K562 (cell line): Measurements from ENCODE around the gene NCAPD2. TPM values are rescaled to one million over a fixed set of nuclear protein-coding genes. Genes with fewer than 3 reads are reported as not detected.
A peak's percentile ranks its signal among the peaks of the same experiment; 100 is the strongest.

Source experiments
- ATAC-seq: fragments of 200-7000 bp; cut with Tn5 transposase; 3 replicates; pipeline ENCODE4 v1.9.1; 2020; ENCODE audit warnings: moderate library complexity
- BruUV-seq: library from RNA; stranded (reverse); fragments of 400-500 nt; replicated peaks from 2 replicates; lab custom pipeline; 2021; lab: Mats Ljungman, UMichigan
- CTCF ChIA-PET: fragments of 300-600 bp; formaldehyde crosslinking; extraction: SDS; loops from one replicate; lab custom pipeline; 2021; ENCODE audit warnings: low intra/inter-chr PET ratio; lab: Yijun Ruan, JAX
- POLR2A ChIA-PET: fragments of 300-600, 350-650 bp; sonication (Branson Sonifier 250); formaldehyde crosslinking; extraction: SDS; loops from one replicate; lab custom pipeline; 2021; ENCODE audit warnings: antibody characterized with exemption, inconsistent platforms; lab: Yijun Ruan, JAX
- DNase-seq, 4 experiments: peaks; one replicate each; pipeline versions ENCODE4 v3.0.0 to v3.0.0-alpha.2; 2011 to 2018; ENCODE audit warnings: low spot score in 3 of 4, mixed read lengths in 3 of 4; ENCODE audit errors: extremely low read depth in 1 of 4
- FAIRE-seq: peaks from 2 replicates; lab custom pipeline; 2011; peaks lifted over from hg19 to GRCh38; lab: Jason Lieb, UNC
- H2AFZ ChIP-seq: 2 replicates; pipeline ENCODE4 v1.6.0; 2011; ENCODE audit warnings: low read depth, low read length, control low read depth, inconsistent platforms
- H3K27ac ChIP-seq: fragments of 200-600 bp; 3 replicates; pipeline ENCODE4 v1.8.0; 2011; ENCODE audit warnings: low read depth, mild to moderate bottlenecking, control low read depth, inconsistent platforms, low read length, moderate library complexity, mixed read lengths; ENCODE audit errors: extremely low read depth
- H3K27me3 ChIP-seq, 2 experiments: fragments of 300-600 bp in 1 of 2; 2 replicates in 1 of 2; 3 replicates in 1 of 2; pipeline versions ENCODE4 v1.6.0 to v1.8.0; 2011; ENCODE audit warnings: inconsistent platforms in 2 of 2, low read length in 2 of 2, mild to moderate bottlenecking in 1 of 2, mixed read lengths in 1 of 2, moderate library complexity in 1 of 2; ENCODE audit not compliant: control insufficient read depth in 2 of 2, insufficient read depth in 2 of 2
- H3K36me3 ChIP-seq: fragments of 300-600 bp; 3 replicates; pipeline ENCODE4 v1.8.0; 2011; ENCODE audit warnings: mild to moderate bottlenecking, low read length, inconsistent platforms; ENCODE audit not compliant: control insufficient read depth, insufficient read depth
- H3K4me1 ChIP-seq, 2 experiments: fragments of 200-600 bp in 1 of 2; replicated peaks in 1 of 2; 2 replicates in 1 of 2; 3 replicates in 1 of 2; pipeline versions ENCODE4 v1.5.1 to v1.8.0; 2011; ENCODE audit warnings: inconsistent platforms in 2 of 2, low read length in 2 of 2, mild to moderate bottlenecking in 1 of 2, mixed read lengths in 1 of 2, moderate library complexity in 1 of 2; ENCODE audit not compliant: control insufficient read depth in 2 of 2, insufficient read depth in 2 of 2
- H3K4me2 ChIP-seq: 2 replicates; pipeline ENCODE4 v1.6.1; 2011; ENCODE audit warnings: low read length, control low read depth, inconsistent platforms, mixed read lengths; ENCODE audit not compliant: insufficient read depth
- H3K4me3 ChIP-seq: fragments of 200-600 bp; sonication (generic), shearing (Covaris generic); 2 replicates; pipeline ENCODE4 v1.5.1; 2016; ENCODE audit warnings: control low read depth, inconsistent platforms
- H3K79me2 ChIP-seq: fragments of 200-600 bp; 3 replicates; pipeline ENCODE4 v1.8.0; 2011; ENCODE audit warnings: low read length, inconsistent platforms; ENCODE audit not compliant: control insufficient read depth, insufficient read depth
- H3K9ac ChIP-seq, 2 experiments: 2 replicates each; pipeline versions ENCODE4 v1.6.0 to v1.6.1; 2011; ENCODE audit warnings: low read depth in 2 of 2, low read length in 2 of 2, control low read depth in 1 of 2, inconsistent platforms in 1 of 2, mild to moderate bottlenecking in 1 of 2, mixed read lengths in 1 of 2; ENCODE audit not compliant: insufficient read depth in 1 of 2
- H3K9me1 ChIP-seq: one replicate; pipeline ENCODE4 v1.6.0; 2011; ENCODE audit warnings: inconsistent platforms, mild to moderate bottlenecking, low read length, moderate library complexity; ENCODE audit not compliant: control insufficient read depth, insufficient read depth
- H3K9me3 ChIP-seq: replicated peaks from 2 replicates; pipeline ENCODE4 v1.5.1; 2011; ENCODE audit warnings: low read depth, low read length, inconsistent platforms; ENCODE audit not compliant: control insufficient read depth, insufficient read depth
- H4K20me1 ChIP-seq: replicated peaks from 2 replicates; pipeline ENCODE4 v1.6.1; 2011; ENCODE audit warnings: low read length, inconsistent platforms, mixed read lengths; ENCODE audit not compliant: control insufficient read depth, insufficient read depth
- CBFA2T3 ChIP-seq: fragments of 450-650 bp; IDR thresholded peaks from 2 replicates; pipeline ENCODE4 v1.6.1; 2017
- EGR1 ChIP-seq: fragments of 450-650 bp; conservative IDR thresholded peaks from 2 replicates; pipeline ENCODE4 v1.6.1; 2017; ENCODE audit warnings: mild to moderate bottlenecking
- PCBP2 ChIP-seq: fragments of 200-400 bp; formaldehyde crosslinking; IDR thresholded peaks from 2 replicates; pipeline ENCODE4 v1.6.1; 2018; ENCODE audit warnings: low read length, low read depth, mild to moderate bottlenecking, moderate library complexity; ENCODE audit not compliant: poor library complexity, severe bottlenecking
- PRPF4 ChIP-seq: fragments of 200-400 bp; formaldehyde crosslinking; IDR thresholded peaks from one replicate; pipeline ENCODE4 v1.6.1; 2017; ENCODE audit warnings: low read length, low read depth, mild to moderate bottlenecking; ENCODE audit not compliant: insufficient read depth, poor library complexity, severe bottlenecking
- RCOR1 ChIP-seq, 2 experiments: IDR thresholded peaks; 2 replicates each; pipeline ENCODE4 v1.6.1; 2012; ENCODE audit warnings: low read depth in 2 of 2, low read length in 2 of 2, borderline replicate concordance in 1 of 2, improper control_type of control experiment in 1 of 2
- TAF9B ChIP-seq: fragments of 450-650 bp; IDR thresholded peaks from 2 replicates; pipeline ENCODE4 v1.6.1; 2018; ENCODE audit warnings: mild to moderate bottlenecking; ENCODE audit not compliant: partially characterized antibody
- TCF7L2 ChIP-seq: fragments of 150-350 bp; IDR thresholded peaks from 2 replicates; pipeline ENCODE4 v1.6.1; 2016; ENCODE audit warnings: low read depth, mild to moderate bottlenecking, low read length, moderate library complexity
- YY1 ChIP-seq, 3 experiments: IDR thresholded peaks; 2 replicates each; pipeline ENCODE4 v1.6.1; 2011; ENCODE audit warnings: low read length in 2 of 3, mild to moderate bottlenecking in 2 of 3, moderate library complexity in 2 of 3, borderline replicate concordance in 1 of 3, control low read depth in 1 of 3, low read depth in 1 of 3; ENCODE audit not compliant: insufficient read depth in 3 of 3, insufficient replicate concordance in 2 of 3, control insufficient read depth in 1 of 3, insufficient read length in 1 of 3; ENCODE audit errors: extremely low read depth in 1 of 3
- ZKSCAN3 ChIP-seq: fragments of 250-450 bp; sonication (Bioruptor Pico); IDR thresholded peaks from 2 replicates; pipeline ENCODE4 v1.4.0; 2020
- ZNF140 ChIP-seq: fragments of 250-450 bp; sonication (Bioruptor Pico); IDR thresholded peaks from 2 replicates; pipeline ENCODE4 v1.8.0; 2021; ENCODE audit warnings: moderate library complexity, mild to moderate bottlenecking, inconsistent platforms
- ZNF239 ChIP-seq: fragments of 250-450 bp; sonication (Bioruptor Pico); IDR thresholded peaks from 2 replicates; pipeline ENCODE4 v1.4.0; 2020; ENCODE audit warnings: mild to moderate bottlenecking
- WGBS: fragments of 100-300 bp; shearing (Covaris generic); methylation state at CpG from one replicate; pipeline ENCODE4 v1.1.6; 2016; ENCODE audit warnings: low coverage, mixed read lengths; ENCODE audit not compliant: insufficient coverage; ENCODE audit errors: missing lambda C conversion rate; 5-methylcytosine and 5-hydroxymethylcytosine counted together
- in situ Hi-C: fragments of 300-500 bp; cut with MboI; formaldehyde crosslinking; loops from 4 replicates; pipeline ENCODE4 v1.15.0; 2018; ENCODE audit warnings: inconsistent platforms, mixed read lengths
- intact Hi-C: fragments of 100-400 bp; cut with micrococcal nuclease; formaldehyde crosslinking; loops from 2 replicates; pipeline ENCODE4 v1.14.2; 2022
- polyA plus RNA-seq, 8 experiments: library from polyadenylated mRNA; depleted of rRNA in 4 of 8; stranded (reverse) in 5 of 8; unstranded in 3 of 8; fragments of >200 nt; fragmentation: Nextera tagmentation in 2 of 8; fragmentation: Illumina TruSeq in 1 of 8; extraction: Ambion mirVana in 2 of 8; extraction: Trizol in 1 of 8; gene quantifications; 2 replicates each; pipeline versions ENCODE4 v1.2.1 to v1.2.3, GENCODE V29; 2011 to 2014; ENCODE audit warnings: inconsistent platforms in 1 of 8, missing spikeins in 1 of 8
- total RNA-seq, 7 experiments: library from RNA; depleted of rRNA in 6 of 7; stranded (reverse); fragments of >200 nt in 6 of 7; fragmentation: Illumina TruSeq in 2 of 7; extraction: Trizol in 2 of 7; gene quantifications; 2 replicates each; pipeline versions ENCODE4 v1.2.1 to v1.2.3, GENCODE V29; 2011 to 2021; ENCODE audit warnings: low replicate concordance in 1 of 7
- TF ChIP-seq, protein P1 (sequence below), 2 experiments: fragments of 450-650 bp; conservative IDR thresholded peaks; 2 replicates each; pipeline ENCODE4 v1.6.1; 2017; ENCODE audit warnings: mild to moderate bottlenecking in 2 of 2, moderate library complexity in 2 of 2
- TF ChIP-seq, protein P2 (sequence below): fragments of 200-400 bp; formaldehyde crosslinking; IDR thresholded peaks from 2 replicates; pipeline ENCODE4 v1.6.1; 2017; ENCODE audit warnings: mild to moderate bottlenecking, low read depth, low read length, moderate library complexity

Gene NCAPD2
- total and polyA plus RNA-seq, 9 of the 15 experiments (the other 6 are each of a cell fraction or from before 2014, with no cell fraction given): 16.9 to 93.7 (median 68.3) TPM

DNA sequence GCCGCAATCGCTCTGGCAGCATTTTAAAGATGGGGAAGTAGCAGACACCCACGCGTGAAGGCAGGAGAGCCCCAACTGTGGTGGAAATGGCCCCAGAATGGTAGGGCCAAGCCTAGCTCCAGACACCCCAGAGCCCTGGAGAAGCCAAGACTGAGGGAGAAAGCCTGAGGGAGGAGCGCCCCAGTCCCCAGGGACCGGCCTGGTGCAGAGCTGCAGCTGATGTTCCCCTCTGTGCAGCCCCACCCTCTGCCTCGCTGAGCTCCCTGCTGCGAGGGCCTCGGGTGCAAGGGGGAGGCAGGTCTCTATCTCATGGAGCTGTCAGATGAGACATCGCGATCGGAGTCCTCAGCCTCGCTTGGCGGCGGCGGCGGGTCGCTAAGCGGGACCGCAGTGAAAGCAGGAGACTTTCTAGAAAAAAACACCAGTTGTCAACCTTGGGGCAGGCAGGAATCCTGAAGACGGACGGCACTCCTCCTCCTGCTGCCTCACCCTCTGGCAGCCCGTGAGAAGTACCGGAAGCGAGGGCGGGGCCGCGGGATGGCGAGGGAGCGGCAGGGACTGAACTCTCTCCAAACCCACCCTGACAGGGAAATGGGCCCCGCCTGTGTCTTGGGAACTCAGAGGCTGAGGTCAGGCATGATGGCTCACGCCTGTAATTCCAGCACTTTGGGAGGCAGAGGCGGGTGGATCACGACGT lies 46.4 kb downstream of the NCAPD2 start (continued):
- TF ChIP-seq, protein P1, sequence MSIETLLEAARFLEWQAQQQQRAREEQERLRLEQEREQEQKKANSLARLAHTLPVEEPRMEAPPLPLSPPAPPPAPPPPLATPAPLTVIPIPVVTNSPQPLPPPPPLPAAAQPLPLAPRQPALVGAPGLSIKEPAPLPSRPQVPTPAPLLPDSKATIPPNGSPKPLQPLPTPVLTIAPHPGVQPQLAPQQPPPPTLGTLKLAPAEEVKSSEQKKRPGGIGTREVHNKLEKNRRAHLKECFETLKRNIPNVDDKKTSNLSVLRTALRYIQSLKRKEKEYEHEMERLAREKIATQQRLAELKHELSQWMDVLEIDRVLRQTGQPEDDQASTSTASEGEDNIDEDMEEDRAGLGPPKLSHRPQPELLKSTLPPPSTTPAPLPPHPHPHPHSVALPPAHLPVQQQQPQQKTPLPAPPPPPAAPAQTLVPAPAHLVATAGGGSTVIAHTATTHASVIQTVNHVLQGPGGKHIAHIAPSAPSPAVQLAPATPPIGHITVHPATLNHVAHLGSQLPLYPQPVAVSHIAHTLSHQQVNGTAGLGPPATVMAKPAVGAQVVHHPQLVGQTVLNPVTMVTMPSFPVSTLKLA (conservative IDR thresholded peaks at IDR 0.05): peak; percentile 1 to 10; a peak in 1 of 4 replicates

DNA sequence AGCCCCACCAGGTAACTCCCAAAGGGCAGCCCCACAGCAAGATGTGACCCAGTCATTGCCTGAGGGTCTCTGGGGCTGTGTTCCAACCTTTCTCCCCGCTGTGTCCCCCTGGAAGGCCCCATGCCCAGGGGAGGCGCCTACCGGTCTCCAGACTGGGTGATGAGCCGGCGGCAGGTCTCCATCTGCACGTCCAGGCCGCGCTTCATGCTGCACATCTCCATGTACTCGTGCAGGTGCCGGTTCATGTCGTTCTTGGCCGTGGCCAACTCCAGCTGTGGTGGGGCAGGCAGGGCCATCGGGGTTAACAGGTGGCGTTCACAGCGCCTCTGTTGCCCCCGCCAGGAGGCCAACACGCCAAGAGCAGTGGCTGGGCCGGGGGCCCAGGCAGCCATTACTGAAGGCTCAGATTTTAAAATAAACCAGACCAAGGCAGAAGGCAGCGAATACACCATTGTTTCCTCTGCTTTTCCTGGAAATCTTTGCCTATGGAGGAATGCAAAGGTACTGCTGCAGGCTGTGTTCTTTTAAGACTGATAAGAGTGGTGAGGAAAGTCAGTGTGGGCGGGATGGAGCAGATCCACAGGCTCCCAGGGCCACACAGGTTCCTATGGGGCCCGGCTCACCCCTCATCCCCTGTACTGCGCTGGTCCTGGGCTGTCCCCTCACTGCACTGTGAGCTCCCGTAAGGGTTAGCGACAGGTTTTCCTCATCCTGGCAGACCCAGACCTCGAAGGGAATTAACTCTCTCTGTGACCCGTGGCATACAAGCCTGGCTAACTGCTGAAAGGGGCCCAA lies 47.7 kb downstream of the NCAPD2 start:
- H3K27ac ChIP-seq: no peak overlapping the region; the same call in 2 of the 3 replicates
- ATAC-seq: no peak
- TF ChIP-seq EGR1: peak; percentile 56
- no peak for TF ChIP-seq PCBP2
- TF ChIP-seq RCOR1 (IDR thresholded peaks at IDR 0.05; ENCODE audit: borderline replicate concordance in 1 of 2, low read depth in 2 of 2, low read length in 2 of 2): peak in 1 of 2 experiments; percentile 45; a peak in 1 of 4 replicates
- peak; percentile 38; the same call in 1 of the 2 replicates for TF ChIP-seq ZNF239 (CRISPR knock-in tag)
- 0 out of 2 replicates have a peak, but pooled peaks have one; percentile 27 for TF ChIP-seq CBFA2T3
- TF ChIP-seq TCF7L2: no peak
- TF ChIP-seq ZKSCAN3: no peak
- TF ChIP-seq, protein P2, sequence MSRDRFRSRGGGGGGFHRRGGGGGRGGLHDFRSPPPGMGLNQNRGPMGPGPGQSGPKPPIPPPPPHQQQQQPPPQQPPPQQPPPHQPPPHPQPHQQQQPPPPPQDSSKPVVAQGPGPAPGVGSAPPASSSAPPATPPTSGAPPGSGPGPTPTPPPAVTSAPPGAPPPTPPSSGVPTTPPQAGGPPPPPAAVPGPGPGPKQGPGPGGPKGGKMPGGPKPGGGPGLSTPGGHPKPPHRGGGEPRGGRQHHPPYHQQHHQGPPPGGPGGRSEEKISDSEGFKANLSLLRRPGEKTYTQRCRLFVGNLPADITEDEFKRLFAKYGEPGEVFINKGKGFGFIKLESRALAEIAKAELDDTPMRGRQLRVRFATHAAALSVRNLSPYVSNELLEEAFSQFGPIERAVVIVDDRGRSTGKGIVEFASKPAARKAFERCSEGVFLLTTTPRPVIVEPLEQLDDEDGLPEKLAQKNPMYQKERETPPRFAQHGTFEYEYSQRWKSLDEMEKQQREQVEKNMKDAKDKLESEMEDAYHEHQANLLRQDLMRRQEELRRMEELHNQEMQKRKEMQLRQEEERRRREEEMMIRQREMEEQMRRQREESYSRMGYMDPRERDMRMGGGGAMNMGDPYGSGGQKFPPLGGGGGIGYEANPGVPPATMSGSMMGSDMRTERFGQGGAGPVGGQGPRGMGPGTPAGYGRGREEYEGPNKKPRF: no peak
- TF ChIP-seq ZNF140: no peak
- TF ChIP-seq YY1 (IDR thresholded peaks at IDR 0.05; ENCODE audit: borderline replicate concordance in 1 of 3, control insufficient read depth in 1 of 3, extremely low read depth in 1 of 3, insufficient read depth in 3 of 3, insufficient read length in 1 of 3, insufficient replicate concordance in 2 of 3, low read depth in 1 of 3, low read length in 2 of 3): peak in 1 of 3 experiments; percentile 46
- no peak for TF ChIP-seq PRPF4
- TF ChIP-seq TAF9B: no peak

More for the DNA sequence above, 47.7 kb downstream of the NCAPD2 start:
- Histone ChIP-seq H3K27me3 (no peaks in the 10 kb centered on the region), H3K9me1 (no peaks in the 10 kb centered on the region), H3K36me3 (peaks cover 23% of the 10 kb centered on the region), H3K79me2 (peaks cover 16% of the 10 kb centered on the region), H4K20me1 (peaks cover 22% of the 10 kb centered on the region), H3K4me1 (peaks cover 61 to 75% of the 10 kb centered on the region in 2 experiments), H3K4me3 (no peak overlapping the region), H3K9ac (peak overlapping the region in 1 of 2 experiments; percentile 72; a peak in 2 of 4 replicates), H2AFZ (peak overlapping the region; percentile 49), H3K9me3 (no peaks in the 10 kb centered on the region), H3K4me2 (peak overlapping the region; percentile 46; the same call in 1 of the 2 replicates)
- in situ Hi-C loops: no loop called here
- no TSS peak for BruUV-seq
- intact Hi-C loops: no loop called here
- peak; percentile 56 for FAIRE-seq
- peak in 2 of 4 experiments; percentile 27 to 64 for DNase-seq
- WGBS: 37% methylated on average over 25 of the region's 26 CpGs
- ChIA-PET CTCF (no interaction called here), POLR2A (no interaction called here)
